ENCODE data around the gene VDR. TPM values are rescaled to one million over a fixed set of nuclear protein-coding genes. Genes with fewer than 3 reads are reported as not detected.
A peak's percentile ranks its signal among the peaks of the same experiment; 100 is the strongest.

Gene VDR
- total RNA-seq, 1 donor from 2014 or later = 0.33 TPM

GRCh38 chr12:47902131-47902639 lies 2.6 kb downstream of the VDR start:
- Histone ChIP-seq H3K27ac (replicated peaks) (no peak overlapping the region), H3K27me3 (ENCODE audit: low read depth) (peaks cover 69% of the 10 kb centered on the region), H3K4me3 (no peak overlapping the region), H3K9me3 (replicated peaks) (no peaks in the 10 kb centered on the region), H3K4me1 (peaks cover 36% of the 10 kb centered on the region), H3K36me3 (no peaks in the 10 kb centered on the region)
- intact Hi-C loops (cut with micrococcal nuclease) = no loop called here
- DNase-seq = no peak
- no peak for TF ChIP-seq CTCF (IDR thresholded peaks at IDR 0.05; ENCODE audit: borderline replicate concordance)

GRCh38 chr12:47901718-47902093 lies 3.1 kb downstream of the VDR start:
- intact Hi-C loops (cut with micrococcal nuclease) = no loop called here

GRCh38 chr12:47901063-47901717 lies 3.6 kb downstream of the VDR start:
- no peak overlapping the region for H3K27ac ChIP-seq (replicated peaks)
- no peaks in the 10 kb centered on the region for H3K36me3 ChIP-seq
- TF ChIP-seq CTCF (IDR thresholded peaks at IDR 0.05; ENCODE audit: borderline replicate concordance) = no peak
- intact Hi-C loops (cut with micrococcal nuclease) = no loop called here
- H3K4me3 ChIP-seq = no peak overlapping the region
- peaks cover 36% of the 10 kb centered on the region for H3K4me1 ChIP-seq
- no peaks in the 10 kb centered on the region for H3K9me3 ChIP-seq (replicated peaks)
- H3K27me3 ChIP-seq (ENCODE audit: low read depth) = peaks cover 78% of the 10 kb centered on the region
- no peak for DNase-seq

More at GRCh38 chr12:47901718-47902093, 3.1 kb downstream of the VDR start:
- Histone ChIP-seq H3K36me3 (no peaks in the 10 kb centered on the region), H3K4me1 (peaks cover 36% of the 10 kb centered on the region), H3K4me3 (no peak overlapping the region), H3K27ac (replicated peaks) (no peak overlapping the region), H3K9me3 (replicated peaks) (no peaks in the 10 kb centered on the region), H3K27me3 (ENCODE audit: low read depth) (peaks cover 74% of the 10 kb centered on the region)
- no peak for TF ChIP-seq CTCF (IDR thresholded peaks at IDR 0.05; ENCODE audit: borderline replicate concordance)
- DNase-seq = no peak

- TF ChIP-seq CTCF (IDR thresholded peaks at IDR 0.05; ENCODE audit: borderline replicate concordance) = peak; percentile 46
- intact Hi-C loops (cut with micrococcal nuclease) = no loop called here
- Histone ChIP-seq H3K9me3 (replicated peaks) (no peaks in the 10 kb centered on the region), H3K4me3 (no peak overlapping the region), H3K27ac (replicated peaks) (no peak overlapping the region), H3K36me3 (no peaks in the 10 kb centered on the region), H3K4me1 (peaks cover 33% of the 10 kb centered on the region), H3K27me3 (ENCODE audit: low read depth) (peaks cover 82% of the 10 kb centered on the region)
- no peak for DNase-seq
Measured at GRCh38 chr12:47900131-47901062, 4.4 kb downstream of the VDR start.

GRCh38 chr12:47899466-47899865 lies 5.3 kb downstream of the VDR start:
- intact Hi-C loops (cut with micrococcal nuclease) = no loop called here
- H3K36me3 ChIP-seq = no peaks in the 10 kb centered on the region
- H3K27me3 ChIP-seq (ENCODE audit: low read depth) = peaks cover 82% of the 10 kb centered on the region
- H3K9me3 ChIP-seq (replicated peaks) = no peaks in the 10 kb centered on the region
- no peak overlapping the region for H3K4me3 ChIP-seq
- no peak overlapping the region for H3K27ac ChIP-seq (replicated peaks)
- no peak for TF ChIP-seq CTCF (IDR thresholded peaks at IDR 0.05; ENCODE audit: borderline replicate concordance)
- H3K4me1 ChIP-seq = peaks cover 24% of the 10 kb centered on the region
- DNase-seq = no peak

Measured in left ventricle myocardium inferior (tissue), 1 donor.